Fibroblast of lung (primary cell): ENCODE data around the gene RAP1A. TPM values are rescaled to one million over a fixed set of nuclear protein-coding genes. Genes with fewer than 3 reads are reported as not detected.

Experiments used
- DNase-seq, 2 donors: peaks; one replicate each; pipeline versions ENCODE4 v3.0.0 to v3.0.0-alpha.2; 2010; ENCODE audit warnings: low read depth in 2 of 2
- H2AFZ ChIP-seq: 2 replicates; pipeline ENCODE4 v1.5.1; 2012; ENCODE audit warnings: low read length, control low read depth, inconsistent platforms
- H3K27ac ChIP-seq: 2 replicates; pipeline ENCODE4 v1.5.1; 2011; ENCODE audit warnings: low read length, control low read depth; ENCODE audit not compliant: insufficient read depth
- H3K27me3 ChIP-seq: 2 replicates; pipeline ENCODE4 v1.5.1; 2011; ENCODE audit warnings: mild to moderate bottlenecking, low read length; ENCODE audit not compliant: control insufficient read depth, insufficient read depth
- H3K36me3 ChIP-seq: 2 replicates; pipeline ENCODE4 v1.5.1; 2011; ENCODE audit warnings: low read length; ENCODE audit not compliant: control insufficient read depth, insufficient read depth
- H3K4me1 ChIP-seq: 2 replicates; pipeline ENCODE4 v1.5.1; 2011; ENCODE audit warnings: low read length; ENCODE audit not compliant: control insufficient read depth, insufficient read depth; ENCODE audit errors: extremely low read depth
- H3K4me2 ChIP-seq: 2 replicates; pipeline ENCODE4 v1.5.1; 2011; ENCODE audit warnings: low read length, control low read depth; ENCODE audit not compliant: insufficient read depth; ENCODE audit errors: extremely low read depth
- H3K4me3 ChIP-seq, 4 experiments: fragments of 200-600 bp in 1 of 4; sonication (generic) in 1 of 4; replicated peaks in 1 of 4; 2 replicates each; pipeline ENCODE4 v1.5.1; 2011 to 2016; ENCODE audit warnings: low read length in 4 of 4, low read depth in 3 of 4, mild to moderate bottlenecking in 3 of 4, control low read depth in 2 of 4, inconsistent platforms in 1 of 4, mixed read lengths in 1 of 4; ENCODE audit not compliant: insufficient read depth in 1 of 4; ENCODE audit errors: control extremely low read depth in 1 of 4
- H3K79me2 ChIP-seq: 2 replicates; pipeline ENCODE4 v1.5.1; 2012; ENCODE audit warnings: mild to moderate bottlenecking, low read length, inconsistent platforms; ENCODE audit not compliant: control insufficient read depth, insufficient read depth
- H3K9ac ChIP-seq: 2 replicates; pipeline ENCODE4 v1.5.1; 2011; ENCODE audit warnings: mild to moderate bottlenecking, low read length, control low read depth; ENCODE audit not compliant: insufficient read depth
- H3K9me3 ChIP-seq: 2 replicates; pipeline ENCODE4 v1.5.1; 2012; ENCODE audit warnings: low read depth, low read length; ENCODE audit not compliant: control insufficient read depth, insufficient read depth
- H4K20me1 ChIP-seq: 2 replicates; pipeline ENCODE4 v1.5.1; 2011; ENCODE audit warnings: low read length; ENCODE audit not compliant: control insufficient read depth, insufficient read depth; ENCODE audit errors: extremely low read depth
- EZH2 ChIP-seq: IDR thresholded peaks from 2 replicates; pipeline ENCODE4 v1.5.1; 2012; ENCODE audit warnings: low read length, control low read depth, mild to moderate bottlenecking; ENCODE audit errors: missing control alignments
- polyA plus RNA-seq, 2 donors: library from polyadenylated mRNA; depleted of rRNA in 1 of 2; stranded (reverse) in 1 of 2; unstranded in 1 of 2; fragments of >200 nt; gene quantifications; 2 replicates each; pipeline ENCODE4 v1.2.1, GENCODE V29; 2011 to 2012; ENCODE audit warnings: missing spikeins in 1 of 2
- total RNA-seq: library from RNA; depleted of rRNA; stranded (reverse); fragments of >200 nt; gene quantifications from 2 replicates; pipeline ENCODE4 v1.2.1, GENCODE V29; 2014
- TF ChIP-seq, protein P1 (sequence below), 2 donors: IDR thresholded peaks in 1 of 2; conservative IDR thresholded peaks in 1 of 2; 1 replicate in 1 of 2; 2 replicates in 1 of 2; pipeline ENCODE4 v1.5.1; 2011 to 2012; ENCODE audit warnings: low read length in 2 of 2, control low read depth in 1 of 2, inconsistent platforms in 1 of 2, low read depth in 1 of 2, mild to moderate bottlenecking in 1 of 2

The RAP1A gene
- total and polyA plus RNA-seq, 2 donors (not counting 1 experiment from before 2014, with no cell fraction given), result 13.5 to 99.5 TPM

DNA sequence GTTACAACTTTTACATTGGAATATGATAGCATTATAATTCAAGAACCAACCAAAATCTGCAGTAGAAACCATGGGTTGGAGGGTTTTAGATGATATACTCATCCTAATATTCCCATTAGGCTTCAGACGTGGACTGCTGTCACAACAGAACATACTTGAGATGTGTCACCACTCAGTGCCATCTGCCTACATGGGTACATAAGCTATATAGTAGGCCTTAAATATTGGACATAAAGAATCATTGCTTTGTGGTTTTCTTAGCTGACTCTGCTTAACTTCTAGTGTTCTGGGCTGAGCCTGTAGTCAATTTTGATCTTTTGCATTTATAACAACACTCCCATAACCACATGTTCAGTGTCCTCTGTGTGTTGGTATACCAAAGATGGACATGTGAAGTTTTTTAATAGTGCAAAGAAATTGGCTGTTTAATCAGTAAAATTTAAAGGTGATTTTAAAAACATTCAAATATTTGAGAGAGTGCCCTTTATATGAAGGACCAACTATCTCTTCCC, 14.2 kb downstream of the RAP1A start:
- Histone ChIP-seq H3K4me2 (no peak overlapping the region), H3K4me3 (no peak overlapping the region), H2AFZ (no peak overlapping the region), H3K36me3 (no peaks in the 10 kb centered on the region), H3K9me3 (no peaks in the 10 kb centered on the region), H3K27me3 (no peaks in the 10 kb centered on the region), H3K4me1 (peaks cover 2% of the 10 kb centered on the region), H3K27ac (no peak overlapping the region), H3K79me2 (peaks cover 56% of the 10 kb centered on the region), H3K9ac (no peak overlapping the region), H4K20me1 (peaks cover 2% of the 10 kb centered on the region)
- TF ChIP-seq, protein P1, sequence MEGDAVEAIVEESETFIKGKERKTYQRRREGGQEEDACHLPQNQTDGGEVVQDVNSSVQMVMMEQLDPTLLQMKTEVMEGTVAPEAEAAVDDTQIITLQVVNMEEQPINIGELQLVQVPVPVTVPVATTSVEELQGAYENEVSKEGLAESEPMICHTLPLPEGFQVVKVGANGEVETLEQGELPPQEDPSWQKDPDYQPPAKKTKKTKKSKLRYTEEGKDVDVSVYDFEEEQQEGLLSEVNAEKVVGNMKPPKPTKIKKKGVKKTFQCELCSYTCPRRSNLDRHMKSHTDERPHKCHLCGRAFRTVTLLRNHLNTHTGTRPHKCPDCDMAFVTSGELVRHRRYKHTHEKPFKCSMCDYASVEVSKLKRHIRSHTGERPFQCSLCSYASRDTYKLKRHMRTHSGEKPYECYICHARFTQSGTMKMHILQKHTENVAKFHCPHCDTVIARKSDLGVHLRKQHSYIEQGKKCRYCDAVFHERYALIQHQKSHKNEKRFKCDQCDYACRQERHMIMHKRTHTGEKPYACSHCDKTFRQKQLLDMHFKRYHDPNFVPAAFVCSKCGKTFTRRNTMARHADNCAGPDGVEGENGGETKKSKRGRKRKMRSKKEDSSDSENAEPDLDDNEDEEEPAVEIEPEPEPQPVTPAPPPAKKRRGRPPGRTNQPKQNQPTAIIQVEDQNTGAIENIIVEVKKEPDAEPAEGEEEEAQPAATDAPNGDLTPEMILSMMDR (conservative IDR thresholded peaks at IDR 0.05 in 1 of 2, IDR thresholded peaks at IDR 0.05 in 1 of 2; ENCODE audit: low read depth in 1 of 2, low read length in 2 of 2), result no peak
- TF ChIP-seq EZH2, result no peak
- no peak for DNase-seq

DNA sequence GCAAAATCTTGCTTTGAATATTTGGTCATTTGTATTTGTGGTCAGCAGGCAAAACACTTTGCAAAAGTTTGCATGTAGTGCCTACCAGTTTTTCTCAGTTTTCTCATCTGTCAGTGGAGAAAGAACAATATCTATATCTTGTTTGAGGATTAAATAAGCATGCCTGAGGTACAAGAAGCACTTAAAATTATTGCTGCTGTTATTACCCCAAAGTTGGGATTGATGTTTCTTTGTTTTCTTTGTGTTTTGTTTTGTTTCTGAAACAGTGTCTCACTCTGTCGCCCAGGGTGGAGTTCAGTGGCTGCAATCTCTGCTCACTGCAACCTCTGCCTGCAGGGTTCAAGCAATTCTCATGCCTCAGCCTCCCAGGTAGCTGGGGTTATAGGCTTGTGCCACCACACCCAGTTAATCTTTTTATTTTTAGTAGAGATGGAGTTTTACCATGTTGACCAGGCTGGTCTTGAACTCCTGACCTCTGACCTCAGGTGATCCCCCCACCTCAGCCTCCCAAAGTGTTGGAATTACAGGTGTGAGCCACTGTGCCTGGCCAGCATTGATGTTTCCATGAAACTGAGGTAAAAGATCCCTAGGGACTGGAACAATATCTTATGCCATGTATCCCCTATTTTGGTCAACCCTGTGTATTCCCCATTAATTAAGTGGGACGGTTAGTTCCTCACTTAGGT, 15.9 kb downstream of the RAP1A start:
- no peak overlapping the region for H3K4me2 ChIP-seq
- no peaks in the 10 kb centered on the region for H3K9me3 ChIP-seq
- no peaks in the 10 kb centered on the region for H3K4me1 ChIP-seq
- no peak overlapping the region for H3K4me3 ChIP-seq
- H3K36me3 ChIP-seq, result no peaks in the 10 kb centered on the region
- no peaks in the 10 kb centered on the region for H3K27me3 ChIP-seq
- no peak overlapping the region for H2AFZ ChIP-seq
- TF ChIP-seq, protein P1 (conservative IDR thresholded peaks at IDR 0.05 in 1 of 2, IDR thresholded peaks at IDR 0.05 in 1 of 2; ENCODE audit: low read depth in 1 of 2, low read length in 2 of 2), result no peak
- no peak for TF ChIP-seq EZH2
- DNase-seq, result no peak
- no peak overlapping the region for H3K9ac ChIP-seq
- peaks cover 54% of the 10 kb centered on the region for H3K79me2 ChIP-seq
- no peak overlapping the region for H3K27ac ChIP-seq
- no peaks in the 10 kb centered on the region for H4K20me1 ChIP-seq

DNA sequence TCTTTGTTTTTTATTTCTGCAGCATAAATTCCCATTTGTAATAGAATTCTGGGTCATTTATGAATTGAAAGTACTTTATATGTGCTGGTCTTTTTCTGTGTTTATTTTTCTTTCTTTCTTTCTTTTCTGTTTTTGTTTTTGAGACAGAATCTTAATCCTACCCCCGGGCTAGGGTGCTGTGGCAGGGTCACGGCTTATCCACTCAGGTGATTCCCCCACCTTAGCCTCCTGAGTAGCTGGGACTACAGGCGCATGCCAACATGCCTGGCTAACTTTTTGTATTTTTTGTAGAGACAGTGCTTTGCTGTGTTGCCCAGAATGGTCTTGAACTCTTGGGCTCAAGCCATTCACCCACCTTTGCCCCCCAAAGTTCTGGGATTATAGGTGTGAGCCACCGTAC, 18.7 kb downstream of the RAP1A start:
- Histone ChIP-seq H3K79me2 (peaks cover 43% of the 10 kb centered on the region), H3K36me3 (no peaks in the 10 kb centered on the region), H3K27ac (no peak overlapping the region), H2AFZ (no peak overlapping the region), H3K9me3 (no peaks in the 10 kb centered on the region), H3K4me1 (no peaks in the 10 kb centered on the region), H3K4me3 (no peak overlapping the region), H3K4me2 (no peak overlapping the region), H4K20me1 (no peaks in the 10 kb centered on the region), H3K27me3 (no peaks in the 10 kb centered on the region), H3K9ac (no peak overlapping the region)
- DNase-seq, result no peak
- TF ChIP-seq, protein P1 (conservative IDR thresholded peaks at IDR 0.05 in 1 of 2, IDR thresholded peaks at IDR 0.05 in 1 of 2; ENCODE audit: low read depth in 1 of 2, low read length in 2 of 2), result no peak
- TF ChIP-seq EZH2, result no peak
